SW480 (cell line): ENCODE data around the gene ZFAND3.
"Not testable (repeated sequence)": the region's sequence is repeated elsewhere in the genome, so short reads cannot be mapped to it uniquely, and the experiment has no call there.

ENCODE experiments used
- DNase-seq: peaks from one replicate; pipeline ENCODE4 v3.0.0-alpha.2; 2016; ENCODE audit warnings: low spot score

The ZFAND3 gene

DNA sequence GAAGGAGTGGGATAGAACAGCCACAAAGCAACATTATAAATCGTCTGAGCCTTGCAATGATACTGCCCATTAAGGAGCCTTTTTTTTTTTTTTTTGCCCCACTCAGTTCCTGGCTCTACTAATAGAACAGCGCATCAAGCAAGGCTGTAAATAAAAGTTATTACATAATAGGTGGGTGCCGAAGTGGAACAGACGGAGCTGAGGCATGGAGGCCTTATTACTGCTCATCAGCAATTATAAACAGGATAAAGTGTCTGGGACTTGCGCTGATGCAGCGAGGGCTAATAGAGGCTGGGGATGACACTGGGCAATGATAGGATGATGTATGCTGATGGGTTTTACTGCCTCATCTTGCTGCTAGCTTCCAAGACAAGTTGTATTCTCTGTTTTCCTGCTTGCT lies 272.1 kb downstream of the ZFAND3 start:
- DNase-seq: no peak

DNA sequence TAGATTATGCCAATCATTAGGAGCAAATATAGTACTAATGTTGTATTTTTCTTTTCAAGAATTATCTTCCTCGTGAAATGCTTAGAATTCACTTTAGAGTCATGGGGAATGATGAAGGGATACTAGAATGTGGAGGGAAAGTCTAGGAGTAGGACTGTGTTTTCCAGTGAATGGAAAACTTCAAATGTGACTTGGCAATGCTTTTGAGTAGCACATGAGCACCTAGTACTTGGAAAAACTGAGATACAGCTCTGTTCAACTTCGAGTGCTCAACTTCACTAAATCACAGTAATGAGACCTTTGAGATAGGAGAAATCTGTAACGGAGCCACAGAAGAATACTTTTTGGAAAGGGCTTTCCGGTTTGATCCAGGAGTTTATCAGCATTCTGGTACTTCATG lies 272.9 kb downstream of the ZFAND3 start:
- DNase-seq: no peak

DNA sequence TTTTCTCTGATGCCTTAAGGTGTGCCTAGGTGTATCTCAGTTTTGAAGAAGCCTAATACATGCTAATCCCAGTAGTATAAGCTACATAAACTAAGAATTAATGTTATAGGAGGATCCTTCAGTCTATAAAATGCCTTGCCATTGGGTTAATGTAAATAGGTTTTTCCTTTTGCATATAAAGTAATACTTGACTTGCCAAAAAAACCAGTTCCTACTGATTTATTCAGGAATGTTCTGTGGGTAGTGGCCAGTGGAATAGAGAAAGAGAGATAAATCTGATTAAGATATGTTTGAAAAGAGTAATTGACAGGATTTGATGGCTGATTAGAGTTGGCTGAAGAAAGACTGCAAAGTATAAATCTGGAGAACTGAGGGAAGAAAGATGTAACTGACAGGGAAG lies 273.4 kb downstream of the ZFAND3 start:
- DNase-seq: no peak

DNA sequence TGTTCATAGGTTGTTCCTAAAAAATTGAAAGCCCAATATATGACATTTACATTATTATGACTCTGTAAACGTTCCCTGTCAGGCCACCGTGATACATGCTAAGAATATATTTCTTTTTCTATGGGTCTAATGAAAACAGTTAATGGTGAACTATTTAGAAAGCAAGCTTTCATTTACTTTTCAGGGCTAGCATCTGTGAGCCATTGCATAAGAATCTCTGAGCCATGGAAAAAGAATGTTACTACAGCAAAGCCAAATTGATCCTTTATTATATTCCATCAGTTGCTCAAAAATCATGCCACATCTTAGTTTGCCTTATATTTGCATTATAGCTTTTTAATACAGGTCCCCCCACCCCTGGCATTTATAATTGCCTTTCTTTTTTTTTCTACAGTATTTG lies 275.5 kb downstream of the ZFAND3 start:
- DNase-seq: no peak

- no peak for DNase-seq
These were observed 279.7 kb downstream of the ZFAND3 start for GRCh38 chr6:38099221-38099620.

DNA sequence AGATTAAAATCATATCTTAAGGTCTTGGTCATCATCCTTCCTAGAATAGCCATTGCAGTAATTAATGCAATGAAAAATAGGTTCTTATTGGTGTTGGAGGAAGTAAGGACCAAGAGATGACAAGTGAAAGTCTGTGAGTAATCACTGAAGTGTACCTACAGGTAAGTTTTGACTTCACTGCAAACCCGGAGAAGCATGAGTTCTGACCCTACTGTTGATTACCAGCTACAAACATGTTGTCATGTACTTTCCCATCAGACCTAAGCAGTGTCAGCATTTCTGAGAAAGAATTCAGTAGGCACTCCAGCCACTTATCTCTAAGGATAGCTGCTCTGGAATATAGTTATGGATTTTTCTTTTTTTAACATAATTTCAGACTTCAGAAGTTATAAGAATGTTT lies 280.9 kb downstream of the ZFAND3 start:
- no peak for DNase-seq

DNA sequence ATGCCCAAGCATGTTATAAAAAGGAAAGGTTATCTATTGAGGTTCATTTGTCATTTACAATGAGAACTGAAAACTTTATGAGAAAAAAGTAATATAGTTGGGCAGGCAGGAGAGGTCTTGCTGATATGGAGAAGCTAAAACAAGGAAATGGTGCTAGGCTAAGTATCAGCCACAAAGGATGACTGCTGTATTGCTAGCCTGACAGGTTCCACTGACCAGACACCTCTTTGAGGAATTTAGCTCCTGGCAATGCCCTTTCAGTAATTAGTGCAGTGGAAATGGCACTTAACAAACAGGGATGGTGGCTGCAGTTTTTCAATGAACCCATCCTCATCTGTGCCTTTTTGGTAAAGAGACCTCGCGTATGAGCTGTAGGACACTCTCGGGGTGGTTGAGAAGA lies 284.4 kb downstream of the ZFAND3 start:
- no peak for DNase-seq

DNA sequence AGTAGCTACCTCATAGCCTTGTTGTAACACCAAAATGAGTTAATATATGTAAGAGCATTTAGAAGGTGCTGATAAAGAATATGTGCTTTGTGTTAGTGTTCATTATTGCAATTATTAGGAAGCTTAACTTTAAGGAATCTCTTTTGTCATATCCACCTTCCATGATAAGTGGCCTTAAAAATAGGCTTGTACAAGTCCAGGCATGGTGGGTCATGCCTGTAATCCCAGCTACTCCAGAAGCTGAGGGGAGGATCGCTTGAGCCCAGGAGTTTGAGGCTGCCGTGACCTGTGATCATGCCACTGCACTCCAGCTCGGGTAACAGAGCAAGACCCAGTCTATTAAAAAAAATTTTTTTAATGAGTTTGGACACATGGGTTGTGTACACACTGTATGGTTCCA lies 285.5 kb downstream of the ZFAND3 start:
- DNase-seq: no peak

GRCh38 chr6:38107073-38107472 lies 287.5 kb downstream of the ZFAND3 start:
- no peak for DNase-seq

DNA sequence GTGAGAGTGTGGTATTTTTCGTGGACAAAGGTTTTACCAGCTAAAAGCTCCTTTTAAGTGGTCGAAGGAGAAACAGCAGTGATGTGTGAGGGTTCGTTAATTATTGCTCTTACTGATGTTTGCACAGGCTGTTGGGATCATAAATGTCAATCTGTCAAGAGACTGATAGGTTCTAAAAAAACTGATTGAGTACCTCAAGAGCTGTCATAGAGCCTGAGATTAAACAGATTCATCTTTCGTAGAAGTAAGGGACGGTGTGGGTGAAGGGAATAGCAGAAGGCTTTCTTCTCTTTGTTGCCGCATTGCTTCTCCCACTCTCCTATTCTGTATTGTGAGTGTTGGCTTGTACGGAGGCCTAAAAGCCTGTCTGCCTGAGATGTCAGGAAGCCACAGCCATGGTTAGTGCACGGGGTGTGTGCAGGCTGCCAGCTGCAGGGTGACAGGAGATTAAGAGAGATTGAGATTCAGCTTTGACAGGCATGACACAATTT lies 291.0 kb downstream of the ZFAND3 start:
- DNase-seq: no peak

- DNase-seq: no peak
These were observed 292.7 kb downstream of the ZFAND3 start for GRCh38 chr6:38112181-38112580.

- no peak for DNase-seq
These were observed 294.5 kb downstream of the ZFAND3 start for GRCh38 chr6:38113825-38114576.

DNA sequence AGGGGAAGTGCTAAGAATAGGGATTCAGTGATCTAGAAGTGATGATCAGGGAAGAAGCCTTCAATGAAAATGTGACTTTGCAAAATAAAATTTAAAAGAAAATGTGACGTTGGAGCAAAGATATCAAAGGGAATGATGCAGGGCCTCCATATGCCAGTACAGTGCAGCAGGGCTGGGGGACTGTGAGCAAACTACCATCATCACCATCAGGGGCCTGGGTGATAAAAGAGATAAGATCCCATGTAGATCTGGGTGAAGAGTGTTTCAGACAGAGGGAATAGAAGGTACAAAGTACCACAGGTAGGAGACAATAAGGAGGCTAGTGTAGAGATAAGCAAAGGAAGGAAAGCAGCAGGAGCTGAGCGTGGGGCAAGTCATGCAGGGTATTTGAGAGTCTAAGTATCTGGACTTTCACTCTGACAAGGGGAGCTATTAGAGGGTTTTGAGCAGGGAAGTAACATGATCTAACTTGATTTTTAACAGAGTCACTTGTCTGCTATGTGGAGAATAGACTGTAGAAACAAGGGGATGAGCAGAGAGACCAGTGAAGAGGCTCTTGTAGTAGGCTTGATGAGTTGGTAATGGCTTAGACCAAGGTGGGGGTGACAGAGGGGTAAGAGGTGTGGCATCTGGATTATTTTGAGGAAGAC lies 295.6 kb downstream of the ZFAND3 start:
- no peak for DNase-seq

- no peak for DNase-seq
These were observed 296.1 kb downstream of the ZFAND3 start for GRCh38 chr6:38115626-38116008.

DNA sequence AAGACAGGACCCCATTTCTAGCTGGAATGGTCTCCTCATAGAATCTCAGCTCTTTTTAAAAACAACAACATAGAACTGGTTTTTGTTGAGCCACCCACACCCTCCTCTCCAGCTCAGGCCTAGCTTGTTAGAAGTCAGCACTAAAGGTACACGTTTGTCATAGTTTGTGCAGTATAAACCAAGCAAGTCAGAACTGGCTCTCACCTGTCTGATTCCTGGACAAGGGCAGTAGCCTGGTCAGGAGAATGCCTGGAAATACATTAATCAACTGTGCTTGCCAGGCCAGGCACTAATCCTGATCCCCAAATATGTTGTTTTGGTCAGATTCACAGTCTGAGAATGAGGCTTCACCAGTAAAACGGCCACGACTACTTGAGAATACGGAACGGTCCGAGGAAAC lies 296.7 kb downstream of the ZFAND3 start:
- DNase-seq: no peak

DNA sequence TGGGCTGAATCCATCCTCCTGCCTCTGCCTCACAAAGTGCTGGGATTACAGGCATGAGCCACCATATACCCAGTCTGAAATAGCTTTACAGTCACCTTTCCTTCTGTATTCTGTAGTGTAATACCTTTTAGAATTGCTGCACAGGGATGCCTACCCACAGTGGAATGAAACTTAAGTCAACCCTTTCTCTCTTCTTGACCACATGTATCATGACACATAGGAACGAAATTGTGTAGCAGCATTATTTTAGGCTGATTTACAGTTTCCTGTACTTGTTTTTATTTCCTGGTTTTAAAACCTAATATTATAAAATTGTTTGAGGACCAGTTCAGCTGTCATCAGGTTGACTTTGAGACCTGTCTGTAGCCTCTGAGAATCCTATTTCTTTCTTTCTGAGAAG lies 297.8 kb downstream of the ZFAND3 start:
- DNase-seq: no peak

- DNase-seq: no peak
These were observed 299.4 kb downstream of the ZFAND3 start for GRCh38 chr6:38118791-38119365.

DNA sequence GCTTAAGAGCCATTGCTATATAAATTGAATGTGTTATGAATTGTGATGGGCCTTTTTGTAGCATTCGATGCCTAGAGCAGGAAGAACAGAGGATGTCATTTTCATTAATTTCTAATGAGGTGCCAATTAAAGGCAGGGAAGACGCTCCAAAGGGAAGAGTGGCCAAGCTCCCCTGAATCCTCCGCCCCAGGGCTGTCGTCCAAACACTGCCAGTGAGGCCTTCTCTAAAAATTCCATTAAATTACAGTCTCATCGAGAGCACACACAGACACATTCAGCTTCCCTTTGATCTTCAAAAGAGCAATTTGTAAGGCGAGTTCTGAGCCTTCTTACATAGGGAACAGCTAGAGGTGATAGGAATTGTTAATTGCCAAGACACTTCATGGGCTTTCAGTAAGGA lies 300.0 kb downstream of the ZFAND3 start:
- DNase-seq: no peak

DNA sequence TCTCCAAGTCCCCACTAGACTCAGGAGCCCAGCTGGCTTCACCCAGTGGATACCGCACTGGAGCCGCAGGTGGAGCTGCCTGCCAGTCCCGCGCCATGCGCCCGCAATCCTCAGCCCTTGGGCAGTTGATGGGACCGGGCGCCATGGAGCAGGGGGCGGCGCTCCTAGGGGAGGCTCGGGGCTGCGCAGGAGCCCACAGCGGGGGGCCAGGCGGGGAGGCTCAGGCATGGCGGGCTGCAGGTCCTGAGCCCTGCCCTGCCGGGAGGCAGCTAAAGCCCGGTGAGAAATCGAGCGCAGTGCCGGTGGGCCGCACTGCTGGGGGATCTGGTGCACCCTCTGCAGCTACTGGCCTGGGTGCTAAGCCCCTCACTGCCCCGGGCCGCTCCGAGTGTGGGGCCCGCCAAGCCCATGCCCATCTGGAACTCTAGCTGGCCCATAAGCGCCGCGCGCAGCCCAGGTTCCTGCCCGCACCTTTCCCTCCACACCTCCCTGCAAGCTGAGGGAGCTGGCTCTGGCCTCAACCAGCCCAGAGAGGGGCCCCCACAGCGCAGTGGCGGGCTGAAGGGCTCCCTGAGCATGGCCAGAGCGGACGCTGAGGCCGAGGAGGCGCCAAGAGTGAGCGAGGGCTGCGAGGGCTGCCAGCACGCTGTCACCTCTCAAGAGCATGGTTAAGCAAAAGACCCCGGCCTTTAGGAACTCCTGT lies 304.8 kb downstream of the ZFAND3 start:
- DNase-seq: not testable (repeated sequence)

GRCh38 chr6:38127284-38127683 lies 307.8 kb downstream of the ZFAND3 start:
- DNase-seq: no peak

GRCh38 chr6:38131527-38131965 lies 312.0 kb downstream of the ZFAND3 start:
- no peak for DNase-seq

GRCh38 chr6:38133932-38134703 lies 314.6 kb downstream of the ZFAND3 start:
- no peak for DNase-seq
